MV-4-11 (cell line): Measurements from ENCODE around the gene BPIFB6.

Experiments
- DNase-seq: peaks from one replicate; lab custom pipeline; 2025; lab: John Stamatoyannopoulos, UW

The BPIFB6 gene

GRCh38 chr20:33002087-33002808, 29.2 kb upstream of the BPIFB6 start:
- DNase-seq = no peak

GRCh38 chr20:33004141-33004751, 27.2 kb upstream of the BPIFB6 start, which contains the start of gene SUN5:
Gene SUN5 (minus strand): TSS chr20:33004433. CDS start chr20:33004340, 93 bp downstream.
- no peak for DNase-seq

- peak; percentile 54 for DNase-seq
Observed at GRCh38 chr20:33005132-33005566, 26.3 kb upstream of the BPIFB6 start.

GRCh38 chr20:33005908-33006775, 25.3 kb upstream of the BPIFB6 start:
- DNase-seq = no peak

GRCh38 chr20:33006776-33007375, 24.6 kb upstream of the BPIFB6 start:
- no peak for DNase-seq

GRCh38 chr20:33007376-33008335, 23.8 kb upstream of the BPIFB6 start, which contains the start of gene BPIFB2:
Gene BPIFB2 (plus strand): TSS chr20:33007704. CDS start chr20:33008575, 871 bp downstream.
- DNase-seq = no peak

GRCh38 chr20:33008336-33009213, 22.9 kb upstream of the BPIFB6 start:
- no peak for DNase-seq

- no peak for DNase-seq
Observed at GRCh38 chr20:33009214-33010132, 22.0 kb upstream of the BPIFB6 start.

- no peak for DNase-seq
Observed at GRCh38 chr20:33010133-33010504, 21.3 kb upstream of the BPIFB6 start.

- no peak for DNase-seq
Observed at GRCh38 chr20:33010674-33011449, 20.6 kb upstream of the BPIFB6 start.

- no peak for DNase-seq
Observed at GRCh38 chr20:33012327-33013189, 18.9 kb upstream of the BPIFB6 start.

GRCh38 chr20:33013701-33014326, 17.6 kb upstream of the BPIFB6 start:
- no peak for DNase-seq

- DNase-seq = no peak
Observed at GRCh38 chr20:33014336-33015113, 16.9 kb upstream of the BPIFB6 start.

- no peak for DNase-seq
Observed at GRCh38 chr20:33015114-33015484, 16.3 kb upstream of the BPIFB6 start.

- no peak for DNase-seq
Observed at GRCh38 chr20:33015700-33016580, 15.5 kb upstream of the BPIFB6 start.
